ENCODE measurements around the gene PRMT1. TPM values are rescaled to one million over a fixed set of nuclear protein-coding genes. Genes with fewer than 3 reads are reported as not detected.
"Not testable (repeated sequence)": the region's sequence is repeated elsewhere in the genome, so short reads cannot be mapped to it uniquely, and the experiment has no call there.

PRMT1 gene
- total RNA-seq, 1 experiment from 2014 or later = 385 TPM

GRCh38 chr19:49704888-49705642, 28.0 kb downstream of the PRMT1 start:
- Histone ChIP-seq H3K4me3 (no peak overlapping the region), H3K27me3 (no peaks in the 10 kb centered on the region), H3K27ac (no peak overlapping the region), H3K36me3 (no peaks in the 10 kb centered on the region; the same call in 1 of the 2 replicates), H3K9me3 (replicated peaks) (no peaks in the 10 kb centered on the region), H3K4me1 (no peaks in the 10 kb centered on the region)
- no peak for DNase-seq

GRCh38 chr19:49705919-49706318, 28.8 kb downstream of the PRMT1 start:
- Histone ChIP-seq H3K9me3 (replicated peaks) (no peaks in the 10 kb centered on the region), H3K36me3 (no peaks in the 10 kb centered on the region; the same call in 1 of the 2 replicates), H3K27me3 (no peaks in the 10 kb centered on the region), H3K4me3 (no peak overlapping the region), H3K4me1 (no peaks in the 10 kb centered on the region), H3K27ac (no peak overlapping the region)
- DNase-seq = no peak

- peaks cover 9% of the 10 kb centered on the region for H3K4me1 ChIP-seq
- no peaks in the 10 kb centered on the region for H3K9me3 ChIP-seq (replicated peaks)
- no peaks in the 10 kb centered on the region for H3K27me3 ChIP-seq
- H3K4me3 ChIP-seq = no peak overlapping the region
- H3K36me3 ChIP-seq = no peaks in the 10 kb centered on the region; the same call in 1 of the 2 replicates
- no peak overlapping the region for H3K27ac ChIP-seq
- no peak for DNase-seq
Observed at GRCh38 chr19:49710372-49710951, 33.4 kb downstream of the PRMT1 start.

- Histone ChIP-seq H3K27me3 (no peaks in the 10 kb centered on the region), H3K9me3 (replicated peaks) (no peaks in the 10 kb centered on the region), H3K4me1 (peaks cover 9% of the 10 kb centered on the region), H3K27ac (peak overlapping the region; percentile 69), H3K36me3 (no peaks in the 10 kb centered on the region), H3K4me3 (peak overlapping the region; percentile 37)
- DNase-seq = peak; percentile 96 to 97
Observed at GRCh38 chr19:49712397-49712859, 35.4 kb downstream of the PRMT1 start.

- Histone ChIP-seq H3K27ac (peak overlapping the region; percentile 69), H3K27me3 (no peaks in the 10 kb centered on the region), H3K36me3 (no peaks in the 10 kb centered on the region), H3K4me3 (peak overlapping the region; percentile 37; the same call in 1 of the 2 replicates), H3K9me3 (replicated peaks) (no peaks in the 10 kb centered on the region), H3K4me1 (peaks cover 9% of the 10 kb centered on the region)
- peak; percentile 67 to 75 for DNase-seq
Observed at GRCh38 chr19:49713236-49713845, 36.3 kb downstream of the PRMT1 start.

GRCh38 chr19:49716154-49716553, 39.1 kb downstream of the PRMT1 start:
- no peak overlapping the region for H3K4me3 ChIP-seq
- no peaks in the 10 kb centered on the region for H3K9me3 ChIP-seq (replicated peaks)
- DNase-seq = no peak
- peaks cover 9% of the 10 kb centered on the region for H3K4me1 ChIP-seq
- no peaks in the 10 kb centered on the region for H3K36me3 ChIP-seq
- no peak overlapping the region for H3K27ac ChIP-seq
- H3K27me3 ChIP-seq = no peaks in the 10 kb centered on the region

- H3K27me3 ChIP-seq = no peaks in the 10 kb centered on the region
- no peak overlapping the region for H3K4me3 ChIP-seq
- no peaks in the 10 kb centered on the region for H3K36me3 ChIP-seq
- no peak for DNase-seq
- H3K4me1 ChIP-seq = peaks cover 5% of the 10 kb centered on the region
- no peak overlapping the region for H3K27ac ChIP-seq
- no peaks in the 10 kb centered on the region for H3K9me3 ChIP-seq (replicated peaks)
Observed at GRCh38 chr19:49718511-49718910, 41.4 kb downstream of the PRMT1 start.

GRCh38 chr19:49718991-49719390, 41.9 kb downstream of the PRMT1 start:
- peaks cover under 1% of the 10 kb centered on the region for H3K4me1 ChIP-seq
- H3K27ac ChIP-seq = no peak overlapping the region
- no peak for DNase-seq
- H3K27me3 ChIP-seq = no peaks in the 10 kb centered on the region
- H3K4me3 ChIP-seq = no peak overlapping the region
- H3K9me3 ChIP-seq (replicated peaks) = no peaks in the 10 kb centered on the region
- no peaks in the 10 kb centered on the region for H3K36me3 ChIP-seq

GRCh38 chr19:49719420-49719819, 42.3 kb downstream of the PRMT1 start:
- not testable (repeated sequence) for H3K4me3 ChIP-seq; H3K27me3 ChIP-seq; DNase-seq; H3K9me3 ChIP-seq (replicated peaks); H3K27ac ChIP-seq; H3K4me1 ChIP-seq; H3K36me3 ChIP-seq

- Histone ChIP-seq H3K36me3 (no peaks in the 10 kb centered on the region), H3K27ac (no peak overlapping the region), H3K9me3 (replicated peaks) (no peaks in the 10 kb centered on the region), H3K4me3 (no peak overlapping the region), H3K27me3 (no peaks in the 10 kb centered on the region), H3K4me1 (no peaks in the 10 kb centered on the region)
- no peak for DNase-seq
Observed at GRCh38 chr19:49727217-49728030, 50.4 kb downstream of the PRMT1 start.

- H3K27ac ChIP-seq = no peak overlapping the region
- no peaks in the 10 kb centered on the region for H3K27me3 ChIP-seq
- no peak overlapping the region for H3K4me3 ChIP-seq
- no peaks in the 10 kb centered on the region for H3K36me3 ChIP-seq
- no peak for DNase-seq
- H3K4me1 ChIP-seq = no peaks in the 10 kb centered on the region
- no peaks in the 10 kb centered on the region for H3K9me3 ChIP-seq (replicated peaks)
Observed at GRCh38 chr19:49730166-49730565, 53.1 kb downstream of the PRMT1 start.

Other genes with a start within 250 kb of the PRMT1 start
- gene SLC17A7, start 235.7 kb upstream of the PRMT1 start, total RNA-seq (2014; rRNA removed; shearing (Covaris generic)) = 0.18 TPM in 1 of 2 replicates, not detected in the other
- 68.4 and 83.4 TPM in 2 replicates for gene PIH1D1, start 225.5 kb upstream of the PRMT1 start, total RNA-seq (2014; rRNA removed; shearing (Covaris generic))
- 11.0 and 12.3 TPM in 2 replicates for gene ALDH16A1, start 224.0 kb upstream of the PRMT1 start, total RNA-seq (2014; rRNA removed; shearing (Covaris generic))
- 0.61 and 1.0 TPM in 2 replicates for gene FLT3LG, start 203.1 kb upstream of the PRMT1 start, total RNA-seq (2014; rRNA removed; shearing (Covaris generic))
- 3,376 and 3,926 TPM in 2 replicates for gene RPL13A, start 189.7 kb upstream of the PRMT1 start, total RNA-seq (2014; rRNA removed; shearing (Covaris generic))
- gene RPS11, start 180.8 kb upstream of the PRMT1 start, total RNA-seq (2014; rRNA removed; shearing (Covaris generic)) = 2,852 and 3,079 TPM in 2 replicates
- gene FCGRT, start 164.6 kb upstream of the PRMT1 start, total RNA-seq (2014; rRNA removed; shearing (Covaris generic)) = 25.0 and 26.6 TPM in 2 replicates
- 2.8 and 3.4 TPM in 2 replicates for gene RCN3, start 149.3 kb upstream of the PRMT1 start, total RNA-seq (2014; rRNA removed; shearing (Covaris generic))
- 54.2 and 66.5 TPM in 2 replicates for gene NOSIP, start 96.7 kb upstream of the PRMT1 start, total RNA-seq (2014; rRNA removed; shearing (Covaris generic))
- gene PRRG2, start 96.0 kb upstream of the PRMT1 start, total RNA-seq (2014; rRNA removed; shearing (Covaris generic)) = 0.51 and 0.58 TPM in 2 replicates
- gene PRR12, start 86.1 kb upstream of the PRMT1 start, total RNA-seq (2014; rRNA removed; shearing (Covaris generic)) = 6.1 and 6.3 TPM in 2 replicates
- gene RRAS, start 37.1 kb upstream of the PRMT1 start, total RNA-seq (2014; rRNA removed; shearing (Covaris generic)) = 7.5 and 7.6 TPM in 2 replicates
- 15.9 and 16.3 TPM in 2 replicates for gene SCAF1, start 35.1 kb upstream of the PRMT1 start, total RNA-seq (2014; rRNA removed; shearing (Covaris generic))
- gene IRF3, start 11.4 kb upstream of the PRMT1 start, total RNA-seq (2014; rRNA removed; shearing (Covaris generic)) = 35.1 and 38.6 TPM in 2 replicates
- 45.2 and 61.7 TPM in 2 replicates for gene BCL2L12, start 11.3 kb upstream of the PRMT1 start, total RNA-seq (2014; rRNA removed; shearing (Covaris generic))
- gene ADM5, start 12.3 kb downstream of the PRMT1 start, total RNA-seq (2014; rRNA removed; shearing (Covaris generic)) = 5.5 and 7.7 TPM in 2 replicates
- 15.2 and 20.4 TPM in 2 replicates for gene CPT1C, start 13.8 kb downstream of the PRMT1 start, total RNA-seq (2014; rRNA removed; shearing (Covaris generic))
- gene TSKS, start 86.0 kb downstream of the PRMT1 start, total RNA-seq (2014; rRNA removed; shearing (Covaris generic)) = not detected in 2 replicates
- gene AP2A1, start 89.7 kb downstream of the PRMT1 start, total RNA-seq (2014; rRNA removed; shearing (Covaris generic)) = 66.5 and 68.8 TPM in 2 replicates
- gene FUZ, start 136.0 kb downstream of the PRMT1 start, total RNA-seq (2014; rRNA removed; shearing (Covaris generic)) = 27.6 and 27.9 TPM in 2 replicates
- gene MED25, start 141.0 kb downstream of the PRMT1 start, total RNA-seq (2014; rRNA removed; shearing (Covaris generic)) = 22.2 and 27.4 TPM in 2 replicates
- 77.1 and 91.2 TPM in 2 replicates for gene PTOV1, start 173.9 kb downstream of the PRMT1 start, total RNA-seq (2014; rRNA removed; shearing (Covaris generic))
- gene PNKP, start 190.3 kb downstream of the PRMT1 start, total RNA-seq (2014; rRNA removed; shearing (Covaris generic)) = 24.2 and 40.6 TPM in 2 replicates
- gene AKT1S1, start 200.1 kb downstream of the PRMT1 start, total RNA-seq (2014; rRNA removed; shearing (Covaris generic)) = 21.7 and 25.2 TPM in 2 replicates
- gene TBC1D17, start 200.4 kb downstream of the PRMT1 start, total RNA-seq (2014; rRNA removed; shearing (Covaris generic)) = 9.1 and 9.4 TPM in 2 replicates
- gene IL4I1, start 219.6 kb downstream of the PRMT1 start, total RNA-seq (2014; rRNA removed; shearing (Covaris generic)) = not detected in 2 replicates

All from SJCRH30 (cell line).